Psoas muscle (tissue), 8 donors: Measurements from ENCODE around the gene TNNT3. TPM values are rescaled to one million over a fixed set of nuclear protein-coding genes. Genes with fewer than 3 reads are reported as not detected.

Experiments
- ATAC-seq, 4 donors: fragments of 200-7000 bp; cut with Tn5 transposase; one replicate each; pipeline ENCODE4 v1.9.1; 2020; ENCODE audit warnings: moderate library complexity in 3 of 4, mild to moderate bottlenecking in 2 of 4
- DNase-seq, 2 donors: peaks; one replicate each; pipeline ENCODE4 v3.0.0-alpha.2; 2020
- H3K27ac ChIP-seq: fragments of 200-600 bp; one replicate; pipeline ENCODE4 v1.8.0; 2022
- H3K27me3 ChIP-seq, 3 donors: fragments of 200-600 bp in 1 of 3; one replicate each; pipeline versions ENCODE4 v1.6.1 to v1.8.0; 2013 to 2022; ENCODE audit warnings: low read length in 2 of 3, mild to moderate bottlenecking in 2 of 3, moderate library complexity in 1 of 3; ENCODE audit not compliant: insufficient read depth in 3 of 3
- H3K36me3 ChIP-seq, 2 donors: fragments of 200-600 bp in 1 of 2; one replicate each; pipeline versions ENCODE4 v1.6.1 to v1.8.0; 2013 to 2022; ENCODE audit warnings: low read depth in 1 of 2, mild to moderate bottlenecking in 1 of 2, moderate library complexity in 1 of 2; ENCODE audit not compliant: insufficient read depth in 1 of 2
- H3K4me1 ChIP-seq: fragments of 200-600 bp; one replicate; pipeline ENCODE4 v1.8.0; 2022
- H3K4me3 ChIP-seq: fragments of 200-600 bp; one replicate; pipeline ENCODE4 v1.8.0; 2022; ENCODE audit warnings: mild to moderate bottlenecking
- H3K9me3 ChIP-seq: fragments of 200-600 bp; one replicate; pipeline ENCODE4 v1.8.0; 2022
- WGBS, 3 donors: extraction: QIAGEN DNeasy Blood & Tissue Kit; methylation state at CpG; one replicate each; pipeline versions ENCODE4 v1.1.6 to v1.1.7; 2013; 5-methylcytosine and 5-hydroxymethylcytosine counted together
- intact Hi-C, 2 donors: fragments of 100-400 bp; cut with DNase I; formaldehyde crosslinking; loops; one replicate each; pipeline versions ENCODE4 v1.11.0 to v1.14.2; 2022
- polyA plus RNA-seq, 3 donors: library from polyadenylated mRNA; stranded (reverse); fragments of 200-250 nt; gene quantifications; one replicate each; pipeline ENCODE4 v1.2.3, GENCODE V29; 2013
- total RNA-seq, 4 donors: library from RNA; stranded (reverse); fragmentation: NEBNext Ultra II Directional in 2 of 4; extraction: Animal tissue kit (Norgen Biotek cat#: 25700) in 2 of 4; gene quantifications; one replicate each; pipeline versions ENCODE4 v1.2.1 to v1.2.4, GENCODE V29; 2021 to 2023
- TF ChIP-seq, protein P1 (sequence below): fragments of 200-600 bp; IDR thresholded peaks from one replicate; pipeline ENCODE4 v1.8.0; 2022; ENCODE audit warnings: antibody characterized with exemption
- donor health status: healthy with polysubstance abuse.
- donor health status: DM: no; HTN: no; CAD: no; lungs with moderate emphysema.
- donor health status: Bipolar disorder and iron deficiency.
- donor health status: healthy.
- donor health status: DM: yes; HTN: yes; CAD: no.
- donor health status: DM: no; HTN: no; CAD: no.
- donor health status: DM: no; HTN: no; CAD: no.
- donor health status: DM: yes; HTN: yes; CAD: no.

TNNT3 gene
- total and polyA plus RNA-seq, 7 donors = 1,367 to 7,638 (median 3,289) TPM

DNA sequence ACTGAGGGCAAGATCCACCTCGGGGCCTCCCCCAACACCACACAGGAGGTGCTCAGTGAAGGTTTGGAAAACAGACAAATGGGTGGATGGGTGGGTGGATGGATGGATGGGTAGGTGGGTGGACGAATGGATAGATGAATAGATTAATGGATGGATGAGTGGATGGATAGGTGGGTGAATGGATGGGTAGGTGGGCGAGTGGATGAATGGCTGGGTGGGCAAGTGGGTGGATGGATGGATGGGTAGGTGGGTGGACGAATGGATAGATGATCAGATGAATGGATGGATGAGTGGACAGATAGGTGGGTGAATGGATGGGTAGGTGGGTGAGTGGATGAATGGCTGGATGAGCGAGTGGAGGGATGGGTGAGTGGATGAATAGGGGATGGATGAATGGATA, 26.9 kb upstream of the TNNT3 start:
- H3K27me3 ChIP-seq = no peaks in the 10 kb centered on the region
- no peak for ATAC-seq
- peaks cover 35% of the 10 kb centered on the region for H3K4me1 ChIP-seq
- intact Hi-C loops = loop anchor here (1.0 to 10.0 kb wide), 2 partner anchors 24 to 52 kb away; partner anchors contain the start of gene MRPL23 (in 1 of the 2)
- H3K36me3 ChIP-seq = no peaks in the 10 kb centered on the region
- no peaks in the 10 kb centered on the region for H3K9me3 ChIP-seq
- H3K27ac ChIP-seq = peak overlapping the region; percentile 23
- no peak for DNase-seq
- H3K4me3 ChIP-seq = no peak overlapping the region
- 61 to 94% (median 80%) methylated on average over 5 of the region's 5 CpGs for WGBS, 3 donors
- TF ChIP-seq, protein P1, sequence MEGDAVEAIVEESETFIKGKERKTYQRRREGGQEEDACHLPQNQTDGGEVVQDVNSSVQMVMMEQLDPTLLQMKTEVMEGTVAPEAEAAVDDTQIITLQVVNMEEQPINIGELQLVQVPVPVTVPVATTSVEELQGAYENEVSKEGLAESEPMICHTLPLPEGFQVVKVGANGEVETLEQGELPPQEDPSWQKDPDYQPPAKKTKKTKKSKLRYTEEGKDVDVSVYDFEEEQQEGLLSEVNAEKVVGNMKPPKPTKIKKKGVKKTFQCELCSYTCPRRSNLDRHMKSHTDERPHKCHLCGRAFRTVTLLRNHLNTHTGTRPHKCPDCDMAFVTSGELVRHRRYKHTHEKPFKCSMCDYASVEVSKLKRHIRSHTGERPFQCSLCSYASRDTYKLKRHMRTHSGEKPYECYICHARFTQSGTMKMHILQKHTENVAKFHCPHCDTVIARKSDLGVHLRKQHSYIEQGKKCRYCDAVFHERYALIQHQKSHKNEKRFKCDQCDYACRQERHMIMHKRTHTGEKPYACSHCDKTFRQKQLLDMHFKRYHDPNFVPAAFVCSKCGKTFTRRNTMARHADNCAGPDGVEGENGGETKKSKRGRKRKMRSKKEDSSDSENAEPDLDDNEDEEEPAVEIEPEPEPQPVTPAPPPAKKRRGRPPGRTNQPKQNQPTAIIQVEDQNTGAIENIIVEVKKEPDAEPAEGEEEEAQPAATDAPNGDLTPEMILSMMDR = no peak

DNA sequence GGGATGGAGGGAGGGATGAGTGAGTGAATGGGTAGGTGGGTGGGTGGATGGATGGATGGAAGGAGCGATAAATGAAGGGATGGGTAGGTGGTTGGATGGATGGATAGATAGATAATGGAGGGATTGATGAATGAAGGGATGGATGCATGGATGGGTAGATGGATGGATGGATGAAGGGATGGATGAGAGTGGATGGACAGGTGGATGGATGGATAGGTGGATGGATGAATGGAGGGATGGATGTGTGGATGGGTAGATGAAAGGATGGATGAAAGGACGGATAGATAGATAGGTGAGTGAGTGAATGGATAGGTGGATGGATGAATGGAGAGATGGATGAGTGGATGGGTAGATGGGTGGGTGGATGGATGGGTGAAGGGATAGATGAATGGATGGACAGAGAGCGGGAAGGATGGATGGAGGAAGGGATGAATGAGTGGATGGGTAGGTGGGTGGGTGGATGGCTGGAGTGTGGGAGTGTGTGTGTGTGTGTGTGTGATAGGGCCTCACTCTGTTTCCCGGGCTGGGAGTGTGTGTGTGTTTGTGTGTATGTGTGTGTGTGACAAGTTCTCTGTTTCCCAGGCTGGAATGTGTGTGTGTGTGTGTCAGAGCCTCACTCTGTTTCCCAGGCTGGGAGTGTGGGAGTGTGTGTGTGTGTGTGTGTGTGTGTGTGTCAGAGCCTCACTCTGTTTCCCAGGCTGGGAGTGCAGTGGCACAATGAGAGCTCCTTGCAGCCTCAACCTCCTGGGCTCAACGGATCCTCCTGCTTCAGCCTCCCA, 25.7 kb upstream of the TNNT3 start:
- H3K27me3 ChIP-seq = no peaks in the 10 kb centered on the region
- intact Hi-C loops = loop anchor here (1.0 to 10.0 kb wide), 2 partner anchors 47 to 51 kb away; partner anchors contain the start of gene MRPL23 (in 1 of the 2)
- ATAC-seq (no peak), DNase-seq (no peak)
- TF ChIP-seq, protein P1 = no peak
- 86 to 95% (median 88%) methylated on average over 5 of the region's 5 CpGs for WGBS, 3 donors
- H3K36me3 ChIP-seq = no peaks in the 10 kb centered on the region
- H3K4me1 ChIP-seq = peaks cover 24% of the 10 kb centered on the region
- H3K4me3 ChIP-seq = no peak overlapping the region
- H3K9me3 ChIP-seq = no peaks in the 10 kb centered on the region
- no peak overlapping the region for H3K27ac ChIP-seq

DNA sequence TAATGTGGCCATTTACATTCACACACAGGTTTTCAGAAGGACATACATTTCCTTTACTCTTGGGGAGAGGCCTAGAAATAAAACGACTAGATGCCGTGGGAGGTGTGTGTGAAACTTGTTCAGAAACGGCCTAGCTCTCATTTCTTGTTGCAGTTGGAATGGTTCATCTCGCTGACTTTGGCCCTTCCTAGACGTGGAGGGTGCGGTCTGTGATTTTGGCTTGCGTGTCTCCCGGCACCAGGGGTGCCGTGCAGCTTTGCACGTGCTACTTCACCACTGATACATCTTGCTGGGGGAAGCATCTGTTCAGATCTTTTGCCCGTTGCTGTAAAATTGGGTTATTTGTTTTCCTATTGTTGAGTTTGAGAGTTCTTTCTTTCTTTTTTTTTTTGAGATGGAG, 24.7 kb upstream of the TNNT3 start:
- Histone ChIP-seq H3K4me1 (peaks cover 18% of the 10 kb centered on the region), H3K4me3 (no peak overlapping the region), H3K27me3 (no peaks in the 10 kb centered on the region), H3K9me3 (no peaks in the 10 kb centered on the region), H3K36me3 (no peaks in the 10 kb centered on the region), H3K27ac (no peak overlapping the region)
- no peak for ATAC-seq
- TF ChIP-seq, protein P1 = no peak
- intact Hi-C loops = loop anchor here (1.0 to 10.0 kb wide), 2 partner anchors 46 to 50 kb away; partner anchors contain the start of gene MRPL23 (in 1 of the 2)
- WGBS, 3 donors = 92 to 93% (median 92%) methylated on average over 11 of the region's 11 CpGs
- DNase-seq = no peak

DNA sequence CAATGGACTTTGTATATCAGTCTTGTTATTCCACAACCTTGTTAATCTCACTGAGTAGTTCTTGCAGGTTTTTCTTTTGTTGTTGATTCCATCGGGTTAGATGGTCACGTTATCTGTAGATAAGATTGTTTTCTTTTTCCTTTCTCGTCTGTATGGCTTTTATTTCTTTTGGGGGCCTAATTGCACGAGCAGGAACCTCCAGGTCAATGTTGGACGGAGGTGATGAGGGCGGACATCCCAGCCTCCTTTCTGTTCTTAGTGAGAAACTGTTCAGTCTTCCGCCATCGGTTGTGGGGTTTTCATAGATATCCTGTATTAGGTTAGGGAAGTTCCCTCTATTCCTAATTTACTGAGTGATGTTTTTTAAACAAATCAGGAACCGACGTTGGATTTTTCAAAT, 23.0 kb upstream of the TNNT3 start:
- TF ChIP-seq, protein P1 = no peak
- WGBS, 3 donors = 73 to 84% (median 81%) methylated on average over 10 of the region's 10 CpGs
- no peaks in the 10 kb centered on the region for H3K36me3 ChIP-seq
- H3K9me3 ChIP-seq = no peaks in the 10 kb centered on the region
- no peak for ATAC-seq
- no peak overlapping the region for H3K4me3 ChIP-seq
- peaks cover 4% of the 10 kb centered on the region for H3K4me1 ChIP-seq
- DNase-seq = no peak
- H3K27ac ChIP-seq = no peak overlapping the region
- intact Hi-C loops = loop anchor here in 1 of 2 donors (10.0 kb wide), 1 partner anchor 48 kb away; the partner anchor contains the start of gene MRPL23
- no peaks in the 10 kb centered on the region for H3K27me3 ChIP-seq
